ENCODE results near the gene PRKAG2.
"Not testable (repeated sequence)": the region's sequence is repeated elsewhere in the genome, so short reads cannot be mapped to it uniquely, and the experiment has no call there.

The PRKAG2 gene

GRCh38 chr7:151883857-151884256, 6.9 kb upstream of the PRKAG2 start:
- no peak for DNase-seq

- DNase-seq: no peak
Observed at GRCh38 chr7:151882734-151883133, 5.8 kb upstream of the PRKAG2 start.

- DNase-seq: no peak
Observed at GRCh38 chr7:151880688-151881087, 3.8 kb upstream of the PRKAG2 start.

GRCh38 chr7:151877911-151878835, 1.3 kb upstream of the PRKAG2 start:
- DNase-seq: no peak

- DNase-seq: peak; percentile 46
Observed at GRCh38 chr7:151875942-151876898, 695 bp downstream of the PRKAG2 start.

- not testable (repeated sequence) for DNase-seq
Observed at GRCh38 chr7:151874479-151874878, 2.4 kb downstream of the PRKAG2 start.

- DNase-seq: no peak
Observed at GRCh38 chr7:151873402-151873965, 3.4 kb downstream of the PRKAG2 start.

- DNase-seq: no peak
Observed at GRCh38 chr7:151872531-151873401, 4.1 kb downstream of the PRKAG2 start.

GRCh38 chr7:151871904-151872303, 5.0 kb downstream of the PRKAG2 start:
- DNase-seq: no peak

- DNase-seq: no peak
Observed at GRCh38 chr7:151871189-151871735, 5.7 kb downstream of the PRKAG2 start.

- no peak for DNase-seq
Observed at GRCh38 chr7:151869968-151870918, 6.7 kb downstream of the PRKAG2 start.

- no peak for DNase-seq
Observed at GRCh38 chr7:151869455-151869854, 7.5 kb downstream of the PRKAG2 start.

- DNase-seq: no peak
Observed at GRCh38 chr7:151869109-151869428, 7.8 kb downstream of the PRKAG2 start.

GRCh38 chr7:151868396-151869108, 8.4 kb downstream of the PRKAG2 start:
- no peak for DNase-seq

- DNase-seq: no peak
Observed at GRCh38 chr7:151867912-151868311, 9.0 kb downstream of the PRKAG2 start.

GRCh38 chr7:151866761-151867655, 9.9 kb downstream of the PRKAG2 start:
- no peak for DNase-seq

- no peak for DNase-seq
Observed at GRCh38 chr7:151866028-151866427, 10.9 kb downstream of the PRKAG2 start.

- no peak for DNase-seq
Observed at GRCh38 chr7:151865070-151865670, 11.7 kb downstream of the PRKAG2 start.

- no peak for DNase-seq
Observed at GRCh38 chr7:151864561-151864960, 12.4 kb downstream of the PRKAG2 start.
